C4-2B (cell line): ENCODE measurements around the gene SPTBN4.
"Not testable (repeated sequence)": the region's sequence is repeated elsewhere in the genome, so short reads cannot be mapped to it uniquely, and the experiment has no call there.

Experiments
- H3K27ac ChIP-seq: fragments of 450-650 bp; 2 replicates; pipeline ENCODE4 v1.5.1; 2017
- ZFX ChIP-seq: fragments of 450-650 bp; IDR thresholded peaks from 2 replicates; pipeline ENCODE4 v1.6.1; 2017
- TF ChIP-seq, protein P1 (sequence below): fragments of 450-650 bp; conservative IDR thresholded peaks from 2 replicates; pipeline ENCODE4 v1.5.1; 2017; ENCODE audit warnings: mild to moderate bottlenecking

SPTBN4 gene

DNA sequence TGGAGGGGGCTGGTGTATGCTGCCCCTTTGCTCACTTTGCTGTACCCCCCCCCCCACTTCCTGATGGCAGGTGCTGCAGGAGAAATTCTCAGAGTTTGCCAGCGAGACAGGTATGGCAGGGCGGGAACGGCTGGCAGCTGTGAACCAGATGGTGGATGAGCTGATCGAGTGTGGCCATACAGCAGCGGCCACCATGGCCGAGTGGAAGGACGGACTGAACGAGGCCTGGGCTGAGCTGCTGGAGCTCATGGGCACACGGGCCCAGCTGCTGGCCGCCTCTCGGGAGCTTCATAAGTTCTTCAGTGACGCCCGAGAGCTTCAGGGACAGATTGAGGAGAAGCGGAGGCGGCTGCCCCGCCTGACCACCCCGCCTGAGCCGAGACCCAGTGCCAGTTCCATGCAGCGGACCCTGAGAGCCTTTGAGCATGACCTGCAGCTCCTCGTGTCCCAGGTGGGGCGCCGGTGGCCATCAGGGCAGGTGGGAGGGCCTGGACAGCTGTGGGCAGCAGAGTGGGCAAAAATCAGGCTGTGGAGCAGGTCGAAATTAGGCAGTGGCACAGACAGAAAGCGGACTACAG is 90.2 kb downstream of the SPTBN4 start:
- H3K27ac ChIP-seq: no peak overlapping the region
- TF ChIP-seq ZFX: no peak
- TF ChIP-seq, protein P1, sequence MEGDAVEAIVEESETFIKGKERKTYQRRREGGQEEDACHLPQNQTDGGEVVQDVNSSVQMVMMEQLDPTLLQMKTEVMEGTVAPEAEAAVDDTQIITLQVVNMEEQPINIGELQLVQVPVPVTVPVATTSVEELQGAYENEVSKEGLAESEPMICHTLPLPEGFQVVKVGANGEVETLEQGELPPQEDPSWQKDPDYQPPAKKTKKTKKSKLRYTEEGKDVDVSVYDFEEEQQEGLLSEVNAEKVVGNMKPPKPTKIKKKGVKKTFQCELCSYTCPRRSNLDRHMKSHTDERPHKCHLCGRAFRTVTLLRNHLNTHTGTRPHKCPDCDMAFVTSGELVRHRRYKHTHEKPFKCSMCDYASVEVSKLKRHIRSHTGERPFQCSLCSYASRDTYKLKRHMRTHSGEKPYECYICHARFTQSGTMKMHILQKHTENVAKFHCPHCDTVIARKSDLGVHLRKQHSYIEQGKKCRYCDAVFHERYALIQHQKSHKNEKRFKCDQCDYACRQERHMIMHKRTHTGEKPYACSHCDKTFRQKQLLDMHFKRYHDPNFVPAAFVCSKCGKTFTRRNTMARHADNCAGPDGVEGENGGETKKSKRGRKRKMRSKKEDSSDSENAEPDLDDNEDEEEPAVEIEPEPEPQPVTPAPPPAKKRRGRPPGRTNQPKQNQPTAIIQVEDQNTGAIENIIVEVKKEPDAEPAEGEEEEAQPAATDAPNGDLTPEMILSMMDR: no peak

DNA sequence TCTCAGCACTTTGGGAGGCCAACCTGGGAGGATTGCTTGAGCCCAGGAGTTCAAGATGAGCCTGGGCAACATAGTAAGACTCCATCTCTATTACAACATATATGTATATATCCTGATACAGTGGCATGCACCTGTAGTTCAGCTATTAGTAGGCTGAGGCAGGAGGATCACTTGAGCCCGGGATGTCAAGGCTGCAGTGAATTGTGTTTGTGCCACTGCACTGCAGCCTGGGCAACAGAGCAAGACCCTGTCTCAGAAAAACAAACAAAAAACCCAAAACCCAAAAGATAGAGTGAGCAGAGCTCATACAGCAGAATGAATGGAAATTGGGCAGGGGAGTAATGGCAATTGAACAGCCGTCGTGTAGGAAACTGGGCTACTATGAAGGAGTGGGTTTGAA is 92.6 kb downstream of the SPTBN4 start:
- no peak overlapping the region for H3K27ac ChIP-seq
- no peak for TF ChIP-seq ZFX
- TF ChIP-seq, protein P1: no peak

DNA sequence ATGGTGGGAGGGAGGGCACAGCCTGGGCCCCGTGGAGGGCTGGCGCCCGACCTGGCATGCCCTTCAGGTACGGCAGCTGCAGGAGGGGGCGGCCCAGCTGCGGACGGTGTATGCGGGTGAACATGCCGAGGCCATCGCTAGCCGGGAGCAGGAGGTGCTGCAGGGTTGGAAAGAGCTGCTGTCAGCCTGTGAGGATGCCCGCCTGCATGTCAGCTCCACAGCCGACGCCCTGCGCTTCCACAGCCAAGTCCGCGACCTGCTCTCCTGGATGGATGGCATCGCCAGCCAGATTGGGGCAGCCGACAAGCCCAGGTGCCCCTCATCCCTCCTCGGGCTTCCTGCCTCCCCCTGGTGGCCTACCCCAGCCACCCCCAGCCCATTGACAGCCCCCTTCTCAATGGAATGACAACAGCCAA is 93.3 kb downstream of the SPTBN4 start:
- H3K27ac ChIP-seq: no peak overlapping the region
- no peak for TF ChIP-seq ZFX
- TF ChIP-seq, protein P1: no peak

DNA sequence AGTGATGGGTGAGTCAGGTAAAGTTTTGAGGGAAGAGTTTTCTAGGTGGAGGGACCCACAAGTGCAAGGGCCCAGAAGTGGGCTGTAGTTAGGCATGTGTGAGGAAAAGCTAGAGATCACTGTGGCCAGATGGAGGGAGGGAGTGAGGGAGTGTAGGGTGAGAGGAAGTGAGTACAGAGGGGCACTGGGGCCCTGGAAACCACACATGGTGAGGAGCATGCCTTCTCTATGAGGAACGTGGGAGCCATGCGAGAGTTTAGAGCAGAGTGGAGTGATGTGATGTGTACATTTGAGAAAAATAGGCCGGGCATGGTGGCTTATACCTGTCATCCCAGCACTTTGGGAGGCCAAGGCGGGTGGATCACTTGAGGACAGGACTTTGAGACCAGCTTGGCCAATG is 95.1 kb downstream of the SPTBN4 start:
- TF ChIP-seq ZFX: no peak
- TF ChIP-seq, protein P1: no peak
- H3K27ac ChIP-seq: no peak overlapping the region

DNA sequence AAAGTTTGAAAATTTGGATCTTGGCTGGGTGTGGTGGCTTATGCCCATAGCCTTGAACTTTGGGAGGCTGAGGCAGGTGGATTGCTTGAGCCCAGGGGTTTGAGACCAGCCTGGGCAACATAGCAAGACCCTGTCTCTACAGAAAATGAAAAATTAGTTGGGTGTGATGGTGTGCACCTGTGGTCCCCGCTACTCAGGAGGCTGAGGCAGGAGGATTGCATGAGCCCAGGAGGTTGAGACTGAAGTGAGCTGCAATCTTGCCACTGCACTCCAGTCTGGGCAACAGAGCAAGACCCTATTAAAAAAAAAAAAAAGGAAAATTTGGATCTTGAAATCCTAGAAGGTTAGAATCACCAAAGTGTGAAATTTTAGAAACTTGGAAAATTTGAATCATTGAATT is 97.7 kb downstream of the SPTBN4 start:
- not testable (repeated sequence) for H3K27ac ChIP-seq

DNA sequence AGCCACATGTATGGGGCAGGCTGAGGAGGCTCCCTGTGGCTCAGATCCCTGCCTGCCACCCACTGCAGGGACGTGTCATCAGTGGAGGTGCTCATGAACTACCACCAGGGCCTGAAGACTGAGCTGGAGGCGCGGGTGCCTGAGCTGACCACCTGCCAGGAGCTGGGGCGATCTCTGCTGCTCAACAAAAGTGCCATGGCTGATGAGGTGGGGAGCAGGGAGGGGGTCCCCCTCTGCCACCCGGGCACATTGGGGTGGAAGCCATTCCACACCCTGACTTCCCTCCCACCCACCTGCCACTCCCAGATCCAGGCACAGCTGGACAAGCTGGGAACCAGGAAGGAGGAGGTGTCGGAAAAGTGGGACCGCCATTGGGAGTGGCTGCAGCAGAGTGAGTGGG is 98.6 kb downstream of the SPTBN4 start:
- TF ChIP-seq, protein P1: no peak
- TF ChIP-seq ZFX: no peak
- no peak overlapping the region for H3K27ac ChIP-seq

DNA sequence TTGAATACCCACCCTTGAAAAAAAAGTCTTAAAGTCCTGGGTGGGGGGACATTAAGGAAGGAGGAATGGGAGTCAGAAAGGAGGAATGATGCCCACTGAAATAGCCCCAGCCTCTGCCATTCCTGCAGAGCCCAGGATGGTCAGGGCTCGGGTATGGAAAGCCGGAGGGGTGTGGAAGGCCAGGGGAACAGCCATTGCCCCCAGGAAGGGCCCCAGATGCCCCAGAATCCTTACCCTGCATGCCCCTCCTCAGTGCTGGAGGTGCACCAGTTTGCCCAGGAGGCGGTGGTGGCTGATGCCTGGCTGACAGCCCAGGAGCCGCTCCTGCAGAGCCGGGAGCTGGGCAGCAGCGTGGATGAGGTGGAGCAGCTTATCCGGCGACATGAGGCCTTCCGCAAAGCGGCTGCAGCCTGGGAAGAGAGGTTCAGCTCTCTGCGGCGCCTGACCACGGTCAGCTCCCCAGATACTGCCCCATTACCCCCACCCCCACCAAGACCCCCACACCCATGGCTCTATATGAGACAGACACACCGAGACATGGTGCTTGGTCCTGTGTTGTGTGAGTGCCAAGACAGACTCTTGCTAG is 99.2 kb downstream of the SPTBN4 start:
- no peak overlapping the region for H3K27ac ChIP-seq
- TF ChIP-seq, protein P1: no peak
- no peak for TF ChIP-seq ZFX

DNA sequence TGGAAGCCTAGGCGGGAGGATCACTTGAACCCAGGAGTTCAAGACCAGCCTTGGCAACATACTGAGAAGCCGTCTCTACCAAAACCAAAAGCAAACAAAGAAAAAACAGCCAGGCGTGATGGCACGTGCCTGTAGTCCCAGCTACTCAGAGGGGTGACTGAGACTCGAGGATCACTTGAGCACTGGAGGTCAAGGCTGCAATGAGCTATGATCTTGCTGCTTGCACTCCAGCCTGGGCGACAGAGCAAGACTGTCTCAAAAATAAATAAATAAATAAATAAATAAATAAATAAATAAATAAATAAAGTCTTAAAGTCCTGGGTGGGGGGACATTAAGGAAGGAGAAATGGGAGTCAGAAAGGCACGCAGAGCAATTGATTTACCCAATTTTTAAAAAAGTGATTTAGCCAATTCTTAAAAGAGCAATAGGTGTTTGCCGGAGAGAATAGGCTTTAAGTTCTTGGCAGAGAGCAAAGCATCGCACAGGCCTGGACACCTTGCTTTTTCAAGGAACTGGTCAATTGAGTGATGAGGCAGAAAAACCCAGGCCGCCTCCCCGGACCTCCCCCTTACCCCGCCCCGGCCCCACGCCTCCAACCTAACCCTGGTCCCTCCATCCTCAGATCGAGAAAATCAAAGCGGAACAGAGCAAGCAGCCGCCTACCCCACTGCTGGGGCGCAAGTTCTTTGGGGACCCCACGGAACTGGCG is 100.4 kb downstream of the SPTBN4 start:
- H3K27ac ChIP-seq: no peak overlapping the region
- TF ChIP-seq, protein P1: no peak
- no peak for TF ChIP-seq ZFX
